ENCODE measurements around the gene FBXO21.

DNA sequence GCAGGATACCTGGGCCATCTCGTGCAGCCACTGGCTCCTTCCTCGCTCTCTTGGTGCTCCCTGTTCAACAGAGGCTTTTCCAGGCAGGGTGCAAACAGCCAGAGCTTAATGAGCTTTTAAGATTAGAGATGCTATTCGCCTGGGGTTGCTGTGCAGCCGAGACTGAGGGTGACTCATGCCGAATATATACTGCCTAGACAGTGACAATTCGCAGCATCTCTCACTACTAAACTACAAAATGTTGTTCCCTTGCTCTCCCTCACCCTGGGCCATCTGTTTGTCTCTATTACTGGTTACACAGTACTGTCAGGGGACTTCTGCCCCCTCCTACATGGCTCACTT is 65.0 kb downstream of the FBXO21 start:
- TF ChIP-seq, protein P1, sequence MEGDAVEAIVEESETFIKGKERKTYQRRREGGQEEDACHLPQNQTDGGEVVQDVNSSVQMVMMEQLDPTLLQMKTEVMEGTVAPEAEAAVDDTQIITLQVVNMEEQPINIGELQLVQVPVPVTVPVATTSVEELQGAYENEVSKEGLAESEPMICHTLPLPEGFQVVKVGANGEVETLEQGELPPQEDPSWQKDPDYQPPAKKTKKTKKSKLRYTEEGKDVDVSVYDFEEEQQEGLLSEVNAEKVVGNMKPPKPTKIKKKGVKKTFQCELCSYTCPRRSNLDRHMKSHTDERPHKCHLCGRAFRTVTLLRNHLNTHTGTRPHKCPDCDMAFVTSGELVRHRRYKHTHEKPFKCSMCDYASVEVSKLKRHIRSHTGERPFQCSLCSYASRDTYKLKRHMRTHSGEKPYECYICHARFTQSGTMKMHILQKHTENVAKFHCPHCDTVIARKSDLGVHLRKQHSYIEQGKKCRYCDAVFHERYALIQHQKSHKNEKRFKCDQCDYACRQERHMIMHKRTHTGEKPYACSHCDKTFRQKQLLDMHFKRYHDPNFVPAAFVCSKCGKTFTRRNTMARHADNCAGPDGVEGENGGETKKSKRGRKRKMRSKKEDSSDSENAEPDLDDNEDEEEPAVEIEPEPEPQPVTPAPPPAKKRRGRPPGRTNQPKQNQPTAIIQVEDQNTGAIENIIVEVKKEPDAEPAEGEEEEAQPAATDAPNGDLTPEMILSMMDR (conservative IDR thresholded peaks at IDR 0.05; ENCODE audit: low read length), result no peak
- no peak for TF ChIP-seq EZH2phosphoT487 (IDR thresholded peaks at IDR 0.05; ENCODE audit: borderline replicate concordance)

All from Loucy (cell line).